Stimulated activated CD4-positive, alpha-beta T cell treated with anti-CD3 and anti-CD28 coated beads, Interleukin-15, amount 100 ng/mL, for 1 hour (primary cell): ENCODE data around the gene WHRN.

ENCODE experiments used
- DNase-seq, 2 donors: peaks; one replicate each; pipeline ENCODE4 v3.0.0-alpha.2; 2020; ENCODE audit warnings: low read depth in 1 of 2, low spot score in 1 of 2

Gene WHRN

GRCh38 chr9:114450833-114451706 is 54.2 kb downstream of the WHRN start:
- DNase-seq: no peak

DNA sequence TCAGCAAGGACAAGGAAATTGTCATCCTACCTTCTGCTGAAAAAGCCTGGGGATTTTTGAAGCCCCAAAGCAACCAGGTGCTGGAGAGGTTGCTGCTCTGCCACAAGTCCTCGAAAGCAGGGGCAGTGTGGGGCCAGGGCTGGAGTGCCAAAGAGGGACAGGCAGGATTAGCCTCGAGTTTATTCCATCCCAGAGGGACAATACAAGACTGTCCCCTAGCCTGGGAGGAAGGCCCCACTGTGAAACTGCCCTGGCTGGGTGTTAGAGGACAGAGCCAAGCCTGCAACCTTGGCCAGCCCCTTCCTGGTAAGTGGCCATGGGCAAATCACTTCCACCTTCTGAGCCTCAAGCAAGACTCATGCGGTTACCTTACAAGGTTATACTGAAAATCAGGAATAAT is 55.1 kb downstream of the WHRN start:
- no peak for DNase-seq

GRCh38 chr9:114449236-114449635 is 56.0 kb downstream of the WHRN start:
- no peak for DNase-seq

GRCh38 chr9:114448706-114449105 is 56.6 kb downstream of the WHRN start:
- DNase-seq: no peak

DNA sequence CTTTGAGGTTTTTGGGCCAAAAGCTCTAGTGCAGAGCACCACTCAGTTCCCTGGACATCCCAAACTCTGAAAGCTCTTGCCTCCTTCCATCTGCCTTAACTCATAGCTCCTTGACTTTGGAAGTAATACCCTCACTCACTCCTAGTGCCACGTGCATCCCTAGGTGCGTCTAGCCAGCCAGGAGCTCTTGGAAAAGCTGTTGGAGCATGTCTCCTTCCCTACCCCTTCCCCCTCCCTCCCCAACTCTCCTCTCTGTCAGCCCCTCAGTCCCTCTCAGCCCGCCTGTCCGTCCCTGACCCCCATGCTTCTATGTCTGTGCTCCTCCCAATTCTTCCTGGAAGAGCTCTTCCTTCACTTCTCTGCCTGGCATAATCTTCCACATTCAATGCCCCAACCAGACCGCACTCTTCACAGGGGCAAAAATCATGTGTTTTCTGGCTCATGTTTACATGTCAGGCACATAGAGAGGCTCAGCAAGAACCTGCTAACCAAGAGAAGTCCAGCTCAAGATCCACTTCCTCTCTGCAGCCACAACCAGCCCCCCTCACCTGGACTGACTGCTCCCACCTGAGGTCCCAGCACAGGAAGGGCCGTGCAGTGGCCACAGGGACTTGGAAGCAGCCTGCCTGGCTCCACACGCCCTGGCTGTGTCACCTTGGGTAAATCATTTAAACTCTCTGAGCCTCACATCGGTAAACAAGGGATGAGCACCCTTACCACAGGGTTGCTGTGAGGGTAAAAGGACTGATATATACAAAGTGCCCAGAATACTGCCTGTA is 58.4 kb downstream of the WHRN start:
- no peak for DNase-seq

- DNase-seq: no peak
Measured at GRCh38 chr9:114446036-114446435, 59.2 kb downstream of the WHRN start.

GRCh38 chr9:114445616-114446015 is 59.7 kb downstream of the WHRN start:
- DNase-seq: no peak

- DNase-seq: no peak
Measured at GRCh38 chr9:114442022-114442421, 63.3 kb downstream of the WHRN start.

- DNase-seq: no peak
Measured at GRCh38 chr9:114437401-114437893, 67.8 kb downstream of the WHRN start.

DNA sequence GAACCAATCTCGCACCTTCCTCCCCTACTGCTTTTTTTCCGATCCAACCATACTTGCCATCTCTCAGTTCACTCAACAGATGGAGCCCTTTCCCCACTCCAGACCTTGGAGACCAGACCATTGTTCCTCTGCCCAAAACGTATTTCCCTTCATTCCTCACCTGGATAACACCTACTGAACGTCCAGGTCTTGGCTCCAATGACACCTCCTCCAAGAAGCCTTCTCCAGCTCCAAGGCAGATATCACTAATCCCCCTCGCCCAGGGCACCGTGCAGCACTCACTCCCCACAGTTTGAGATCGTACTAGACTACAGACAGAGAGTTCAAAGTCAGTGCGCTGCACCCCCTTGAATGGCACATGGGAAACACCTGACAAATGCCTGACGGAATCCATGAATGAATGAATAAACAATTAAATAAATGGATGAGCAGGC is 70.4 kb downstream of the WHRN start:
- no peak for DNase-seq

DNA sequence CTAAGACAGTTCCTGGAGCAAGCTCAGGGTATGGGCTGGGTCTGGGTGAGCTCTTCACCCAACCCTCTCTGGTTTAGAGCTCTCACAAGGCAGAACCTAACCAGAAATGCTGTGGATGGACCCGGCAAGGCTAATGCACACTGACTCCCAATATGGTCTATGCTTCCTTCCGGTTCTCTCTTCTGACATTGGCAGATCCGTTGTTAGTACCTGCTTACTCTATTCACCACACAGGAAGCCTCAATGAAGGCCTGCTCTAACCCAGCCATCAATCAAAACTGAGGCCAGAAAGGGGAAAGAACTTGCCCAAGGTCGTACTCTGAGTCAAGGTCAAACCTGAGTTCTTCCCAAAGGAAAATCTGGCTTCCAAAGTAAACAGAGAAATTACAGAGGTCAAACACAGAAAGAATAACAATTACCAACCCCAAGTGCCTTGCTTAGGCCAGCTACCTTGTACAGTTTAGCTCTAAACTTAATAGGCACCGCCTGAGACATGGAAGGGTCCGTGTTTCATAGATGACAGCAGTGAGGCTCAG is 71.5 kb downstream of the WHRN start:
- no peak for DNase-seq

- DNase-seq: no peak
Measured at GRCh38 chr9:114433086-114433485, 72.2 kb downstream of the WHRN start.

DNA sequence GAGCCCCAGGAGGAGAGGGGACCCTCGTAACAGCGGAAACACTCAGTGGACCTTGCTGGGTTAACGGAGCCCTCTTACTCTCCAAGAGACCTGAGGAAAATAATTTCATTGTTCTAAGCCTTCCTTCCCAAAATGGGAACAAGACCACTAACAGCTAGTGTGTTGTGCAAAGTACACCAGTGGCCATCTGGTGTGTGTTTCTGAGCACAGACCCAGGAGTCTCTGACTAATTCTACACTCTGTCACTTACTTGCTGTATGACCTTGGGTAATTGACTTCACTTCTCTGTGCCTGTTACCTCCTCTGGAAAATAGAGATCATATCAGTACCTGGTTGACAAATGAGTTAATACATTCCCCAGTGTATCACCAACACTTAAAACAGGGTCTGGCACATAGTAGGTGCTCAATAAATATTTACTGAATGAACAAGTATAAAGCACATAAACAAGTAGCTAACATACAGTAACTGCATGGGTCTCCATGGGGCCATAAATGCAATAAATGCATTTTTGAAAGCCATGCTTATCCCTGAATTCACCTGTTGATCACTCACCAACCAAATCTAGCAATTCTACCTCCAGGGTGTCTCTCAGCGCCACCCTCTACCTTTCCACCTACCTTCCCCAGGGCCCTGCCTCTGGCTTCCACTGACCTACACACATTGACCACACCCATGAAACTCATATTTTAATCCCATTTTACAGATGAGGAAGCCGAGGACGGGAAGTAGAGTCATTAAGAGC is 72.8 kb downstream of the WHRN start:
- no peak for DNase-seq

GRCh38 chr9:114431770-114432169 is 73.5 kb downstream of the WHRN start:
- no peak for DNase-seq

DNA sequence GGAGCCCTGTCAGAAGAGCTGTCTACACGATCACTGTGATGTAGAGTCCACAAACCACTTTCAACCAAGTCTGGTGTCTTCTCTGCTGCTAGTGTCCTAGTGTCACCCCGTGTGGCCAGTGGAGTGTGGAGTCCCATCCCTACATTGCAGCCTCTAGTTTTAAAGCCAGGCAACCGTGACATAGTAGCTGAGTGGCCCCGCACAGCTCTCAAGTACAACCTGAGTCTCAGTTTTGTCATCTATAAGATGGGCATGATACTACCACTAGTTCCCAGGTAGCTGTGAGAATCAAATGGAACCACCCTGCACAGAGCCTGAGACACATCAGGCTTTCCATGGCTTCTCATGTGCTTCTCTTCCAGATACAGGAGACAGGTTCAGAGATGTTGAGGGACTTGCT is 74.3 kb downstream of the WHRN start:
- no peak for DNase-seq

DNA sequence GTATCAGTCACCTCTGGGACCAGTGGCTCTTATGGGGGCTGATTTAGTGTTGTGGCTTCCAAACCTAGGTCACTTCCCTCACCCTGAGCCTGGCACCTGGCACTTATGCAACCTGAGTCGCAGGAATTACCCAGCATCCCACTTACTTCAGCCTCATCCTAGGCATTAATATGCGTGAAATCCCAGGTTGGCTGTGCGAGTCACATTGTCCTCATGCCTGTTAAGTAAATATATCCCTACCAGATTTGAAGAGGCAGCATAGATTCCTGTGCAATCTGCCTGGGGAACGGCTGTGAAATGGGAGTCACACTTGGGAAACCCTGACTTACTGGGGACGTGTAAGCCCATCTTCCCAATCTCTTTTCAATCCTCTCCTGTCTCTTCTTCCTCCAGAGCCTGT is 74.8 kb downstream of the WHRN start:
- no peak for DNase-seq

- no peak for DNase-seq
Measured at GRCh38 chr9:114429488-114429887, 75.8 kb downstream of the WHRN start.

GRCh38 chr9:114428466-114428865 is 76.8 kb downstream of the WHRN start:
- no peak for DNase-seq

DNA sequence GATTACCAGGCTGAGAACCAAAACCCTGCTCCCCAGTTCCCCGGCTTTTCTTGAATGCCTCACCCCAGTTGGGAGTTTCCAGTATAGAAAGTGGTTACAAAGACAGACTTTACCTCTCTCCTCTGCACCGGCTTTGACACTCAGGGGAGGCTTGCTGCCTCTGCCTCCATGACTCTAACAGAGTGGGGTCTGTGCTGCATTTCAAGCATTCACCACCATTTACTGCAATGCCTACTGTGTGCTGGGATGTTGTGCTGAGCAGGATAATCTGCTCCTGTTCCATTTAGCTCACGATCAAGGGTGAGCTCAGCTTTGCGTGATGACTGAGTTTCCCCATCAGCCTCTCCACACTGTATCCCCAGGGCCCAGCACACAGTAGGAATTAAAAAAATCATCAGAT is 77.6 kb downstream of the WHRN start:
- DNase-seq: no peak

- no peak for DNase-seq
Measured at GRCh38 chr9:114426046-114426948, 79.0 kb downstream of the WHRN start.
